ENCODE measurements around the gene RDH13. TPM values are rescaled to one million over a fixed set of nuclear protein-coding genes. Genes with fewer than 3 reads are reported as not detected.
"Not testable (repeated sequence)": the region's sequence is repeated elsewhere in the genome, so short reads cannot be mapped to it uniquely, and the experiment has no call there.

The RDH13 gene, protein sequence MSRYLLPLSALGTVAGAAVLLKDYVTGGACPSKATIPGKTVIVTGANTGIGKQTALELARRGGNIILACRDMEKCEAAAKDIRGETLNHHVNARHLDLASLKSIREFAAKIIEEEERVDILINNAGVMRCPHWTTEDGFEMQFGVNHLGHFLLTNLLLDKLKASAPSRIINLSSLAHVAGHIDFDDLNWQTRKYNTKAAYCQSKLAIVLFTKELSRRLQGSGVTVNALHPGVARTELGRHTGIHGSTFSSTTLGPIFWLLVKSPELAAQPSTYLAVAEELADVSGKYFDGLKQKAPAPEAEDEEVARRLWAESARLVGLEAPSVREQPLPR
- polyA plus RNA-seq (ENCODE audit: insufficient read length): 14.5 TPM

DNA sequence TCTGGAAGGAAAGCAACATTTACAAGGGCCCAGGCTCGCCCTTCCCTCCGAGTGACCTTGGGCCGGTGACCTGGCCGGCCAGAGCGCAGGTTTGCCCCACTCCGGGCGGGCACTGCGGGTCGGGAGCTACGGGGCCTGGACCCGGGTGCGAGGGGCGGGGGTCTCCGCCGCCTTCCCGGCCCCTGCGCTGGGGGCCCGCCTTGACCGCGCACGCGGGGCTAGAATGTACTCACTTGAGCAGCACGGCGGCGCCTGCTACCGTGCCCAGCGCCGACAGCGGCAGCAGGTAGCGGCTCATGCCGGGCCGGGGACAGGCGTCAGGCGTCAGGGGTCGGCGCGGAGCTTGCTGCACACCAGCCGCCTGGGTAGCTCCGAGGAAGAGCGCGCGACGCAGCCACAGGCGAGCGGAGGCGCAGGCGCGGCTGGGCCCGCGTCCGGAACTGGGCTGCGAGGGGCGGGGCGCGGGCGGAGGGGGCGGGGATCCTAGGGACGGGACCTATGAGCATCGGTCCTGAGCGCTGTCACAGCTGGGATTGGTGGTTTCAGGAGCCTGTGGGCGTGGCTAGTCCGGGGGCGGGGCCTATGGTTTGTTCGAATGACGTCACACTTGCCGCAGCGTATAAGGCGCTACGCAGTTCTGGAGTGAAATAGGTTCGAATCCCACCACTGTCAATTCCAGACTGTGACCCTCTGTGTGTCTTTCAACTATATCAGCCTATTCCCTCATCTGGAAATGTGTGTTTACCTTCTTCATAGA, at the start of gene RDH13:
Gene RDH13 (minus strand): TSS at position 414 of the 757 bp plus-strand sequence. CDS start 116 bp downstream, at position 298.
- DNase-seq: peak; percentile 89

DNA sequence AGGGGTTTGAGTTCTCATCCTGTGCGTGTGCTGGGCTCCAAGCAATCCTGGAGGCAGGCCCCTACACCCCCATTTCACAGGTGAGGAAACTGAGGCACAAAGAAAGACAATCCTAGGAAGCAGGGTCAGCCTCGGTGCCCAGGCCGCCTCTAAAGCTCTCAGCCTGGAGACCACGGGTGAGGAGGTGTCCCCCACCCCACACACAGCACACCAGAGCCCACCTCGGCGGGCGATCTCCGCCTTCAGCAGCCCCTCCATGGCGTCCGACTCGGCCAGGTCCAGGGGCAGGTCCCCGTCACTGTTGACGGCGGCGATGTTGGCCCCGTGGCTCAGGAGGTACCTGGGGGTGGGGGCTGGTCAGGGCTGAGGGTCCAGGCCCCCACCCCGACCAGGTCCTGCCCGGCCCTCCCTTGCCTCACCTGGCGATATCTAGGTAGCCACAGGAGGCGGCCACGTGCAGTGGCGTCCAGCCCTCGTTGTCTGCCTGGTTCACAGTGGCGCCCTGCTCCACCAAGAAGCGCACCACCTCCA, 49.4 kb upstream of the RDH13 start:
- no peak for DNase-seq

DNA sequence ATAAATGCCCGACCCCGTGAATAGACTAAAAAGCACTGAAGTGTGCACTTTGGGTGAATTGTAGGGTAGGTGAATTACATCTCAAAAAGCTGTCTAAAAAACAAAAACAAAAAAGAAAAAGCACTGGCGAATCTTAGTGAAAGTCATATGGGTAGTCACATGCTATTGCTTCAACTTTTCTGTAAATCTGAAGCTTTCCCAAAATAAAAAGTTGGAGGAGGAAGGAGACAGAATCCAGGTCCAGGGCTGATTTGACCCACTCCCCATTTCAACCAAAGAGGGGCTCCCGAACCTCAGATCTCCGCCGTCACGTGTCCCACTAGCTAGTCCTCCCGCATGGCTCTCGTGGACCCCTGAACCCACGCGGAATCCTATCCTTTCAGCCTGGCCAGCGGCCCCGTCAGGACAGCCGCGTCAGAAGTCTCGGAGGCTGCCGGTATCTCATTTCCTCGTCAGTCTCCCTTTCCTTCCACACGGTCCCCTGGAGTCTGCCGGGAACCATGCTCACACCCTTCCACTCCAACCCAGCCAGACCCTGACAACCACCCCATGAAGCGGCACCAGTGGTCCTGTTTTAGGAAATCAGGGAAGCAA, 48.4 kb upstream of the RDH13 start:
- no peak for DNase-seq

DNA sequence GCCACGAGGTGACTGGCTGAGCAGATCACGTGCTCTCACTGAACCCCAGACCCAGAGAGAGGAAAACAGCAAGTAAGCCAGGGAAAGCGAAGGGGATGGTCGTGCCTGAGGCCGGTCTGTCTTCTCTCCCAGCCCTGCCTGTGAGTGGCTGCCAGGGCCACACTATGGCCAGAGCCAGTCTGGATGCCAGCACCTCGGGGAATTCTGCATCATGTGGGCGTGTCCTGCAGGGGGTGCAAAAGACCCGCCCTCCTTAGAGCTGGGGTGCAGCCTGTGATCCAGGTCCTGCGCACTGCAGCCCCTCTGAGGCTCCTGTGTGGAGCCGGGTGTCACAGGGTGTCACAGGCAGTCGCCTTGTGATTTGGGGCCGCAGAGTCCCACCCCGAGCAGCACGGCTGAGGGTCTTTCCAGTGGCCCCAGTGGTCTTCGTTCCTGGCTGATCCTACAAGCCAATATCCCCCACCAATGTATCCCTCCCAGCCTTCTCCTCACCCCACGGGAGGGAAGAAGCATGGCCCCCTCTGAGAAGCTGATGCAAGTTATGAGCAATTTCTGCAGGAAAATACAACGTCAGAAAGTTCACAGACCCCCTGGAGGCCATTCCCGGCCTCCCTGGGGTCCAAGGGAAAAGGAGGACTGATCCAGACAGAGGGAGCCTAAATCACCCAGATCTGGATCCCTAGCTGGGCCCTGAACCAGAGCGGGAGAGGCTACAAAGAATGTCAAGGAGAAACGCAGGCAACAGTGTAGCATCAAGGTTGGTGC, 46.8 kb upstream of the RDH13 start:
- DNase-seq: no peak

DNA sequence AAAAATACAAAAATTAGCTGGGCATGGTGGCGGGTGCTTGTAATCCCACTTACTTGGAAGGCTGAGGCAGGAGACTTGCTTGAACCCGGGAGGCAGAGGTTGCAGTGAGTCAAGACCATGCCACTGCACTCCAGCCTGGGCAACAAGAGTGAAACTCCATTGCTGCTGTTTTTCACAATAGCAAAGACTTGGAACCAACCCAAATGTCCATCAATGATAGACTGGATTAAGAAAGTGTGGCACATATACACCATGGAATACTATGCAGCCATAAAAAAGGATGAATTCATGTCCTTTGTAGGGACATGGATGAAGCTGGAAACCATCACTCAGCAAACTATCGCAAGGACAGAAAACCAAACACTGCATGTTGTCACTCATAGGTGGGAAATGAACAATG, 44.3 kb upstream of the RDH13 start:
- DNase-seq: not testable (repeated sequence)

DNA sequence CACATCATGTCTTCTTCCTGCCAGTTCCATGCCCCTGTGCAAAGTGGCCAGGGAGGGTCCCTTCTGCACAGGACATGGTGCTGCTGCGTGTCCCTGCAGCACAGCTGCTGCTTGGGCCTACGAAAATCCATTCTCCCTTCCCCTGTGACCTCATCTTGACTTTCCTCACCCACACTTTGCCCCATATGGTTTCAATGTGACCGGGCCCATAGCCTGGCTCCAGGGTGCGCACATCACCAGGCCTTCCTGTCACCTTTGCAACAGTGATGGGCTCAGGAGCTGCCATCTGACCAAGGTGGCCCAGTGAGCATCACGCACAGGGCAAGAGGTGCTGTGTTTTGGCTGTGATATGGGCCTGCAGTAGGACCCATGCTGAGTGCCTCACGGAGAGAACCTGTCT, 43.6 kb upstream of the RDH13 start:
- no peak for DNase-seq

DNA sequence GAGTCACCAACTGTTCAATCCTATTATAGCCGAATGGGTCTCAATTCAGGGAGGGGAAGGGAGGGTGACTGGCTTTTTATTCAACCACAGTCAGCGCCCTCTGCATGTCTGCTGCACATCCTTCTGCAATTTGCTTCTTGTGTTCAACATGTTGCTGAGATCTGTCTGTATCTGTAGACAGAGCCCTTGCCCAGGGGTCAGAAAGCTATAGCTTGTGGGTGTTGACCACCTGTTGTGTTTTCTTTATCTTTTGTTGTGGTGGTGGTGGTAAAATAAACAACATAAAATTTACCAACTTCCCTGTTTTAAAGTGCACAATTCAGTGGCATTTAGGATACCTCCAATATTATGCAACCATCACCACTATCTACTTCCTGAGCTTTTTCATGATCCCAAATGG, 42.3 kb upstream of the RDH13 start:
- DNase-seq: no peak

DNA sequence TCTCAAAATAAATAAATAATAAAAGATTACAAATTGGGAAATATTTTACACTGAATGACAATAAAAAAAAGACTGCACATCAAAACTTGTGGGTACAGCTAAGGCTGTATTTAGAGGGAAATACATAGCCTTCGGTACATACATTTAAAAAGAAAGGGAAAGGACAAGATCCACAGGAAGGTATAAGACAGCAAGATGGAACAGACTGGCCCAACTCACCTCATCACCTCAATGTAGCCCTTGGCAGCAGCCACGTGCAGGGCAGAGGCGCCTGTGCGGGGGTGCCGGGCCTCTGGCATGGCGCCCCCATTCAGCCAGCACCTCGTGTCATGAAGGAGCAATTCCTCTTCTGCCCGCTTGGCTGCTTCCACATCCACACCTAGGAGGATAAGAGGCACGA, 40.2 kb upstream of the RDH13 start:
- DNase-seq: no peak

DNA sequence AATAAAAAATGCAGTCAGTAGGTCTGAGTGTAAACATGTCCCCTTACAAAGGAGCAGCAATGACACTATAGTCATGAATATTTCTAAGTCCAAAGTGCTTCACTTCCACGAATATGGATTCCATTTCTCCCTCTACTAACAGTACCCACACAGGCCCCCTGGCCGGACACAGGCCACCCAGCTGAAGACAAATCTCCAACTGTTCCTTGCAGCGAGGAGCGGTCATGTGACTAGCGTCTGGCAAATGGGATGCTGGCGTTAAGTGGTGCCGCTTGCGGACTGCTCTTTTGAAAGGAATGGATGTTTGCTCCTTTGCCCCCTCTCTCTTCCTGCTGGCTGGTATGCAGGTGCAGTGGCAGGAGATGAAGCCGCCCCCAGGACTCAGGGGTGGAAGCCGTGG, 38.3 kb upstream of the RDH13 start:
- DNase-seq: no peak

DNA sequence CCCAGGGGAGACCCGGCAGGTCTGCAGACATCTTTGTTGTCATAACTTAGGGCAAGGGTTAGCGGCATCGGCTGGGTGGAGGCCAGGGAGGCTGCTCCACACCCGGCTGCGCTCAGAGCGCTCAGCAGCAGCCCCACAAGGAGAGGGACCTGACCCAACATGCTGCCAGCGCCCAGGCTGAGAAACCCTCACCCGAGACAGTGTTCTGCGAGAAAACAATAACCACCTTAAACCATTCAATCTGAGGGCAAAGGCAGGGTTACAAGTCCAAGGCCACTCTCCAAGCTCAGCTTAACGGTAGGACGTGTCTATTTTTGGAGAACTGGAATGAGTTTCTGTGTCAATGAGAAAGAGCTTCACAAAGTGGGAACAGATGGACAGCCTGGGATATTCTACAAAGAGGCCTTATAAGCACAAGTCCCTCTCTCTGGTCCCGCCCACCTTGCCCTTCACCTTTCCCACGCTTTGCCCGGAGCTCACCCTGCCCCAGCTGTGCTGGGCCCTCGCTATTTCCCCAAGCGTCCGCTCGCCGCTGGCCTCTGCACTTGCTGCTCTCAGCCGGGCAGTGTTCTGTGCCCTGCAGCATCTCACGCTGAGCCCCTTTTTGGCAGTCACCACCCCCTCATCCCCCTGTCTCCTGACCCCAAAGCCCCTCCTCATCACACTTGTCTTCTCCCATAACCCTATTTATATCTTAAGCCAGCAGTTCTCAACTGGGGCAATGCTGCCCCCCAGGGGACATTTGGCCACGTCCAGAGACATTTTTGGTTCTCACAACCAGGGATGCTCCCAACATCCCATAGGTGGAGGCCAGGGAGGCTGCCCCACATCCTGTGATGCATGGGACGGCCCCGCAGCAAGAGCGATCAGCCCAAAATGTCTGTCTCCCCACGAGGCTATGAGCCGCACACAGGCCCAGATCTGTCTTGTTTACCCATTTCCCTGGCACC, 36.9 kb upstream of the RDH13 start:
- no peak for DNase-seq

DNA sequence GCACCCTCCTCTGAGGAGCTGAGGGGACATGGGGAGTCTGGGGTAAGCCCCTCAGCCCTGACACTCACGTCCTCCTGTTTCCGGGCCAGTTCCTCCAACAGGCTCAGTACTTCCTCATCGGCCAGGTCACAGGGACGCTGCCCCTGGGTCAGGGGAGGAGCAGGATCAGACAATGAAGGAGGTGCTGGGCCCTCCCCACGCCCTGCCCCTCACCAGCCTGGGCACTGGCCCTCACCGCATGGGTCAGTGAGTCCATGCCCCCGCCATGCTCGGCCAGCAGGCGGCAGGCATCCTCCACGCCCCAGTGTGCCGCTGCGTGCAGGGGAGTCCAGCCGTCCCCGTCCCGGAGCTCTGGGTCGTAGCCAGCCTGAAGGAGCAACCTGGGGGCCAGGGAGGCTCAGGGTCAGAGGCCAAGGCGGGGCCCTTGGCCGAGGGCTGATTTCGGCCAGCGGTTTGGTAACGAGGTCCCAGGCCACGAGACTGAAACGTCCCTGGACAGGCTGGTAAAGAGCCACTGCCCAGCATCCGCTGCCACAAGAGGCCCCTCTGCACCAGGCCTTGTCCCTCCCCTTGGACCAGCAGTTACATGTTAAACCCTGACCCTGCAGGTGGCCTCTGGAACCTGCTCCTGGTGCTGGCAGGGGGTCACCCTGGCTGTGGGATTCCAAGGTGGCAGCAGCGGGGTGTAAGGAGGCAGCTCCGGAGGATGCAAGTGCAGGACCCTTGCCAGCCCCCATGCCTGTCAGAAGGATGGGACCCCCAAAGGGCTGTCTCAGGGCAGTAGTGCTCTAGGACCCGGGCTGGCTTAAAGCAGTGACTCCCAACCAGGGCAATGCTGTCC, 36.0 kb upstream of the RDH13 start:
- DNase-seq: no peak

DNA sequence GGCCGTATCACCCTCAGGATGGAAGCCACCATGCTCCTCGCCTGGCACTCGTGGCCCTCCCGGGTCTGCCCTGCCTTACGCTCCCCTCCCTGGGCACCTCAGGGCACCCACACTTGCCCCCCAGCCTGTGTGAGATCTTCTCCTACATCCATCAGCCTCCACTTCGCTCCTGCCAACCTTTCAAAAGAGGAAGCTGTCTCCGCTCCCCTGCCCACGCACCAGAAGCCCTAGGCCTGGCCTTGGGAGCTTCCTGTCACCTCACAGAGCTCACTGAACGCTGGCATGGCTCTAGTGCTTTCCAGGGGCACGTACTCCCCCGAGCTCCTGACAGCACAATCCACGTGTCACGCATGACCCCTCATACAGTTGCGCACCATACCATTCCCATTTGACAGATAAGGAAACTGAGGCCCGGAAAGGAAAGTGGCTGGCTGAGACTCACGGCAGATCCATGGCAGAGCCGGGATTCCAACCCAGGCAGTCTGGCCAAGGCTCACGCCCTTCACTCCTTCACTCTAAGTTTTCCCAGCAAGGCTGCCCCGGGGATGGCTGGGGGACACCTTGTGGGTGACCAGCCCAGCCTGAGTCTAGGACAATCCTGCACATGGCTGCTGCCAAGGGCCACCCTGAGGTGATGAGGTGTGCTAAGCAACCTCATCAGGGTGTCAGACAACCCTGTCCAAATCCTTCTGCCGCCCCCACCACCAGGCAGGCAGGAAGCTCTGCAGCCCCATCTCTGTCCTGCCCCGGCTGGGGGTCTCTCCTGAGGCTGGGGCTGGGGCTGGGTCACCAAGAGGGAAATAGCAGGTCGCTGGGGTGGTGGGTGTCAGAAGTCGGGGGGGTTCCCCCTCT, 35.1 kb upstream of the RDH13 start:
- no peak for DNase-seq

DNA sequence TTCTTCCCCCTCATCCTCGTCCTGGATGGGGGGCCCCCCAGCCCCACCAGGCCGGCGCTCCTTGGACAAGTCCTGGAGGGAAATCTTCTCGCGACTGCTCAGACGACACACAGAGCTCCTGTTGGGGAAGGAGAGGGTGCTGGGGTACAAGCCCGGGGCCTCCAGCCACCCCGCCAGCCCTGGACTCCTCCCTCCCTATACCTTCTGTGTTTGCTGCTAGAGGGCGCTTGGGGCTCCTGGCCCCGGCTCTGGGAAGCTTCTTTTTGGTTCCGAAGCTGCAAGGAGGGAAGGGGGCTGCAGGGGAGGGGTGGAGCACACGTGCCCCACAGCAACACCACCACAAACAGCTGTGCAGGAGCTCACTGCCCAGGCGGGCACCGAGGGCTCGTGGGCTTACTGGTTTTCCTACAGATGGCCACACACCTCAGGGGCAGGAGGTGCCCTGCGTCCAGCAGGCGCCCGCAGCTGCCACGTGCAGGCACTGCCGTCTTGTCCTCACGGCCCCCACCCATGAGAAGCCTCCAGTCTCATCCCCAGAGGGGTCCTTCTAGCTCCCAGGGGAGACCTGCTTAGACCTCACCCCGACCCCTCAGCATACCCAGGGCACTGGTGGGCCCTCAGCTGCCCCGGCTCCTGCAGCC, 33.2 kb upstream of the RDH13 start:
- no peak for DNase-seq

DNA sequence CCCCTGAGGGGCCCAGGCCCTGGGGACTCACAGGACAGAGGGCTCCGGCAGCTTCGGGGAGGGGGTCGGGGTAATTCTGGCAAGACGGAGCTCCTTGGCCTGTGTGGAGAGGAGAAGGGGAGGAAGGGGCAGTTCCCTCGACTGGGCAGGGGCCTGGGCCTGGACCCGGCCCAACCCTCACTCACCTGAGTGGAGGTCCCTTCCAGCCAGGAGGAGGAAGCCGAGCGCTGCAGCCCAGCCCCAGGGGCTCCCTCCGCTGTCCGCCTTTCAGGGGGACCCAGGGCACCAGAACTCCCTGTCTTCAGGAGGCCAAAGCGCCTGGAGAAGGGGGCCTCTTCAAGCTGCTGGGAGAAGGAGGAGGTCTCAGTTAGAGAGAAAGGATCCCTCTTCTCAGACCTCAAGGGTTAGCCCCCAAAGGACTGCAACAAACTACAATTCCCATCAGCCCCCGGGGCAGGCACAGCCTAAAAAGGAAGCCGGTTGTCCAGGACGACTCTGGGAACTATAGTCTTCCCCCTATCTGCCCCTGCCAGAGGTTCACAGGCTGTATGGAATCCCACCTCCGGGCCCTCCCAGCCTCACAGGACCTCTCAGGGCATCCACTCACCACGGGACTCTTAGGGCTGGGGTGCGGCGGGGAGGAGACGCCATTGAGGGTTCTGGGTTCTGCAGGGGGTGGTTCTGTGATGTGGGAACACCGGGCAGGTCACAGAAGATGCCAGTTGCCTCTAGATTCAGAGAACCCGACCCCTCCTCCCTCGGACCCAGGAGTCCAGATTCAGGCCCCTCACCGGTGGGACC, 32.5 kb upstream of the RDH13 start:
- no peak for DNase-seq

DNA sequence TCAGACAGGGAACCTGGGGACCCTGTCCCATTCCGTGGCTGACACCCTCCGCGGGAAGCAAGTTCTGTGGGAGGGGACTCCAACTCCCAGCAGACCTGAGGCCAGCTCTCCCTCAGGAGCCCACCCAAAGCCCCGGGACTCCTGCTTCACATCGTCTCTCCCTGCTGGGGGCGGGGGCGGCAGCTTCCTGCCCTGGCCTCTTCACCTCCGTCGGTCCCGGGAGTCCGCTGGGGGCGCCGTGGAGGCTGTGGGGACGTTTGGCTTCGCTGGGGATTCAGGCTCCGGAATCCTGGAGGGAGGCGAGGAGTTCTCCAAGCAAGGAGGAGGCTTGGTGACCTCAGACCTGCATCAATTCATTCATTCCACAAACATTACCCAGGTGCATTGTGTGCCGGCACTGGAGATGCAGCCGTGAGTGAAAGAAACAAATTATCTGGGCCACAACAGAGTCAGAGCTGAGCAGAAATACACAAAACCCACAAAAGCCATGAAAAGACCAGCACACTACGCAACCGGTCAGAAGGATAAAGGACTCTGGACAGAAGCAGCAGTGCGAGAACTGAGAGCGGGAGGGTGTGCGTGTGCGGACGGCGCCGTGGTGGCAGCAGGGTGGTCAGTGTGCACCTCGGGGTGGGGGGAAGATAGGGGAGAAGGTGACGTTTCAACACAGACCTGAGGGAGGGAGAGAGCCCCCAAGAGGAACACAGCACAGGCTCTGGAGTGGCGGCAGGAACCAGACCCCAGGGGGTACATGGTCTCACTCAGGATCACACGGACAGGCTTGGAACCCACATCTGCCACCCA, 31.7 kb upstream of the RDH13 start:
- no peak for DNase-seq

DNA sequence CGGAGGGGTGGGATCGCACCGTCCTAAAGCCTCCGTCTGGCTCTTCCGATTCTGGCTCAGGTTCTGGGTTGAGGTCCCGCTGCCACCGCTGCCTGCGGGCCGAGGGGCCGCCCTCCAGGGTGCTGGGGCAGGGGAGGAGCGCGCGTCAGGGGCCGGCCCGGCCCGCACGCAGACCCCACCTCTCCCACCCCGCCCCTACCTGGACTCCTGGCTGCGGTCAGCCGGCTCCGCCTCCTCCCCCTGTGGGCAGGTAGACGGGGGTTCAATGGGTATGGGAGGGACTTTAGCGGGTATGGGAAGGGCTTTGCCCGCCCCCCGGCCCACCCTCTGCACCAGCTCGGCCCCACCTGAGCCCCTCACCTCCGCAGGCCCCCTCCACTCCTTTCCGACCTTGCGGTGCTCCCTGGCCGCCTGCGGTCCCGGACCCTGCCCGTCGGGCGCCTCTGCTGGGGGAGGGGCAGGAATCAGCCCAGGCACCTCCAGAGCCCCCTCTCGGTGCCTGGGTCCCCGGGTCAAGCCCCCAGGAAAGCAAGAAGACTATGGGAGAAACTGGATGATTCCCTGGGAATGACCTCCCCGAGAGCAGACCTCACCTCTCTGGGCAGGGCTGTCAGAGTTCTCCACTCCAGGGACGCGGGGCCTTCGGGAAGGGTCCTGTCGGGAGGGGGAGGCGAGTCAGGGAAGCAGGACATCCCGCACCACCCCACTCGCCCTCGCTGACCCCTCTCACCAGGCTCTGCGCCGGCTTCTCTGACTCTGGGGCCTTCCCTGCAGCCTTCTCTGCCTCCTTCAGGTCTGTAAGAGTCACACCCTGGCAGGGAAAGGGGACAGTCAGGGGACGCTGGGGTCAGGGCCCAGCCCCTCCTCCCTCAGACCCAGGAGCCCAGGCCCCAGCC, 29.7 kb upstream of the RDH13 start:
- no peak for DNase-seq
